Activated naive CD8-positive, alpha-beta T cell treated with anti-CD3 and anti-CD28 coated beads, Interleukin-2, amount 10 ng/mL, durations not matched to agents 7 days and 5 days (primary cell): ENCODE data around the gene GPBP1. TPM values are rescaled to one million over a fixed set of nuclear protein-coding genes. Genes with fewer than 3 reads are reported as not detected.

Source experiments
- ATAC-seq: fragments of 150-1000 bp; cut with Tn5 transposase; one replicate; pipeline ENCODE4 v1.10.0; 2021; ENCODE audit warnings: low read depth, moderate library complexity
- POLR2A ChIA-PET: fragments of 350-600 bp; sonication (Branson Sonifier 250); formaldehyde crosslinking; loops from one replicate; lab custom pipeline; 2021; ENCODE audit warnings: antibody characterized with exemption; lab: Charles Lee
- DNase-seq: peaks from one replicate; pipeline ENCODE4 v3.0.0; 2021
- H3K27ac Mint-ChIP-seq: one replicate; pipeline ENCODE4 v1.8.0; 2022; ENCODE audit warnings: mild to moderate bottlenecking, mixed read lengths
- H3K27me3 Mint-ChIP-seq: one replicate; pipeline ENCODE4 v1.8.0; 2022; ENCODE audit warnings: mild to moderate bottlenecking, moderate library complexity, mixed read lengths
- H3K36me3 Mint-ChIP-seq: one replicate; pipeline ENCODE4 v1.8.0; 2021; ENCODE audit warnings: mild to moderate bottlenecking, mixed read lengths
- H3K4me1 Mint-ChIP-seq: one replicate; pipeline ENCODE4 v1.8.0; 2021; ENCODE audit warnings: mixed read lengths
- H3K4me3 Mint-ChIP-seq: one replicate; pipeline ENCODE4 v1.8.0; 2022; ENCODE audit warnings: mild to moderate bottlenecking, moderate library complexity, mixed read lengths
- H3K9me3 Mint-ChIP-seq: one replicate; pipeline ENCODE4 v1.8.0; 2021; ENCODE audit warnings: mixed read lengths
- total RNA-seq, 2 experiments: library from RNA; stranded (reverse); gene quantifications; one replicate each; pipeline ENCODE4 v1.2.3, GENCODE V29; 2021

The GPBP1 gene
- total RNA-seq, 2 experiments from 2014 or later: 107 to 112 TPM

DNA sequence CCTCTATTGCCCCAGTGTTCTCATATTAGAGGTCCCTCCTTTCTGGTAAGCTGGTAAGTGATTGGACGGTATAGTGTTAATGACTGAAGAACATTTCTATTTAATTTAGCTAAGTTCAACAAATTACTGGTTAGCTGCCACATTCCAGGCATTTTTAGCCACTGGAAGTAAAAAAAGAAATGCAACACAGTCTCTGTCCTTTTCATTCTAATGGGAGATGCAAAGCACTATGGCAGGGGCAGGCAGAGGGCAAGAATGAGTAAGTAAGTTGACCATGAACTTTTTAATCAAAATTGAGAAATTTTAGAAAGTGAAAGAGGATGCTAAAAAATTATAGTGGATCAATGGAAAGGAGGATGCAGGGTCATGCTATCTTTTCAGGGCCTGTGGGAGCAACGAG, 137.4 kb downstream of the GPBP1 start:
- no peak for DNase-seq
- POLR2A ChIA-PET: interaction anchor here (0.6 kb wide), 1 partner anchor 789 kb away, joined by 4 read pairs; no protein-coding TSS in a partner anchor

DNA sequence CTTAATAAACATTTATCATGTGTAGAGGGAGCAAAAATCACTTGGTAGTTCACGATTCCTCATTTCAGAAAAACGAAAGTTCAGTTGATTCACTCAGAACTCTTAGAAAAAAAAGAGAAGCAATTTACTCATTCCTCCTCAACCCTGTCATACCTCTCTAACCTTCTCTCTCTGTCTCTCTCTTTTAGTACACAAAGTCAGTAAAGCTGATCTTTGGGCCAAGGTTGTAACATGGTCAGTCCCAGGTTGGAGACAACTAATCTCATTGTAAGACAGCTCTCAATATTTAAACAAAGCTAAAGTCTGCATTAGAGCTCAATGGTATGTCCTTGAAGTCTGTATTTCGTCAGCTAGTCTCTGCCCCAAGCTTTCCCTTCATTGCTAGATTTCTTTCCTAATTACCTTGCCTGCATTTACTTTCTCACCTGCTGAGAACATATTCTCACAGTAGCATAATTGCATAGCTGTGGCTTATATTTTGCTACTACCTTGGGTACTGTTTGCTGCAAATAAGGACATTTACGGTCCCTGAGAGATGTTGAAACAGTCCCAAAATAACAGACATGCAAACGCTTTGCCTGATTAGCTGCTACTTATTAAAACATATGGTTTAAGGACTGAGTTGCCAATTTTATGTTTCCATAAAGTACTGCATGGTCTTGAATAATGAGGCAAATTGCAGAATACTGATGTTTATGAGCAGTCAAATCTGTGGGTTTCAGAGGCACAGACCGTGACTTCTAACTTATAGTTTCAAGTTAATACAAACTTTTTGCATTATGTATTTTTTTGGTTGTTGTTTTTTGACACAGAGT, 138.3 kb downstream of the GPBP1 start:
- no peak overlapping the region for H3K27ac Mint-ChIP-seq
- POLR2A ChIA-PET: interaction anchor here (0.6 kb wide), 1 partner anchor 790 kb away, joined by 4 read pairs; no protein-coding TSS in a partner anchor
- no peak for DNase-seq
- H3K4me3 Mint-ChIP-seq: no peak overlapping the region
- no peaks in the 10 kb centered on the region for H3K36me3 Mint-ChIP-seq
- ATAC-seq: no peak
- peaks cover under 1% of the 10 kb centered on the region for H3K9me3 Mint-ChIP-seq
- no peaks in the 10 kb centered on the region for H3K4me1 Mint-ChIP-seq
- peaks cover 3% of the 10 kb centered on the region for H3K27me3 Mint-ChIP-seq

More for the DNA sequence above, 137.4 kb downstream of the GPBP1 start:
- peaks cover 1% of the 10 kb centered on the region for H3K9me3 Mint-ChIP-seq
- H3K36me3 Mint-ChIP-seq: no peaks in the 10 kb centered on the region
- H3K27ac Mint-ChIP-seq: no peak overlapping the region
- H3K27me3 Mint-ChIP-seq: peaks cover 3% of the 10 kb centered on the region
- no peaks in the 10 kb centered on the region for H3K4me1 Mint-ChIP-seq
- ATAC-seq: no peak
- H3K4me3 Mint-ChIP-seq: no peak overlapping the region

DNA sequence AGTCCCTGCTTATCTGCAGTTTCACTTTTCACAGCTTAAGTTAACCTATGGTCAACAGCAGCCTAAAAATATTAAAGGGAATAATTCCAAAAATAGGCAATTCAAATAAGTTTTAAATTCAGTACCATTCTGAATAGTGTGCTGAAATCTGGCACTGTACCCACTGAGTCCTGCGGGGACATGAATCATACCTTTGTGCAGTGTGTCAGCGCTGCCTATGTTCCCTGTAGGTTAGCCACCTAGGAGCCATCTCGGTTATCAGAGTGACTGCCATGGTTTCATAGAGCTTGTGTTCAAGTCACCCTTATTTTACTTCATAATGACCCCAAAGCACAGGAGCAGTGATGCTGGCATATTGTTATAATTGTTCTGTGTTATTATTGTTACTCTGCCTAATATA, 139.9 kb downstream of the GPBP1 start:
- no peaks in the 10 kb centered on the region for H3K4me1 Mint-ChIP-seq
- peaks cover 3% of the 10 kb centered on the region for H3K27me3 Mint-ChIP-seq
- no peak overlapping the region for H3K4me3 Mint-ChIP-seq
- H3K27ac Mint-ChIP-seq: no peak overlapping the region
- ATAC-seq: no peak
- no peaks in the 10 kb centered on the region for H3K9me3 Mint-ChIP-seq
- no peak for DNase-seq
- H3K36me3 Mint-ChIP-seq: no peaks in the 10 kb centered on the region
- POLR2A ChIA-PET: no interaction called here

Other genes starting within 250 kb of the GPBP1 start
- 10 to 100 TPM; 25.6 to 25.8 TPM for gene MIER3, start 221.9 kb upstream of the GPBP1 start, total RNA-seq